ENCODE results near the gene CTNNA2. TPM values are rescaled to one million over a fixed set of nuclear protein-coding genes. Genes with fewer than 3 reads are reported as not detected.

The CTNNA2 gene
- total RNA-seq, 1 experiment from 2014 or later, result 0.02 TPM

DNA sequence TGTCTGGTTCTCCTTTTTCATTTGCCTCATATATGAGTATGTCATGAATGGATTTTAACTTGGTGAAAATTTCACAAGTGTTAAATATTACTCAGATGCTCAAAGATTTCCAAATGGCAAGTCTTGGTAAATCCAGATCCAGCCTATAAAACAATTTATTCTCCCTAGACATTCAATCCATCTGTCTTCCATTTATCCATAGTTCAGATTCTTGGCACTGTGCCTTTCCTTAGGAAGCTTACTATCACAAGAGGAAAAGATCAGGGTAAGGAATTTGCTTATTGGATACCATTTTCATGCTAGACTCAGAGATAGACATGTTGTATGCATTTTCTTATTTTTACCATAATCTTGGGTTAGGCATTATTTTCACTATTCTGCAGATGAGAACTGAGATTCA, 864.2 kb downstream of the CTNNA2 start:
- no peak for DNase-seq (ENCODE audit: low read depth)

DNA sequence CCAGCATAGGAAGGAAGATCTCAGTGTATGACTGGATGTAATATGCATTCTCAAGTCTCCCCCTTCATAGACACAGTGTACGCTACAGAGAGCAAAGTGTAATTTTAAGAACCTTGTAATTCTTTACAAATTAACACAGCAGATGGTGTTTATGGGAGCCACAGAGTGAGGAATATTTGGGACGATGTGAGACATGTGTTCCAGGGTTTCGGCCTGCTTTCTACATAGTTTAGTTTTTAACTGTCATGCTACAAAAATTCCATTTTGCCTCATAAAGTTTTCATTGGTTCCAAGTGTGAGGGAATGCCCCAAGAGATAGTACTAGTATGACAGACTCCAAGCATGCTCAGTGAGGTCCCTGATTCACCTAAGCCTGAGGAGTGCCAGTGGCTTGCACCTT, 867.9 kb downstream of the CTNNA2 start:
- no peak for DNase-seq (ENCODE audit: low read depth)

DNA sequence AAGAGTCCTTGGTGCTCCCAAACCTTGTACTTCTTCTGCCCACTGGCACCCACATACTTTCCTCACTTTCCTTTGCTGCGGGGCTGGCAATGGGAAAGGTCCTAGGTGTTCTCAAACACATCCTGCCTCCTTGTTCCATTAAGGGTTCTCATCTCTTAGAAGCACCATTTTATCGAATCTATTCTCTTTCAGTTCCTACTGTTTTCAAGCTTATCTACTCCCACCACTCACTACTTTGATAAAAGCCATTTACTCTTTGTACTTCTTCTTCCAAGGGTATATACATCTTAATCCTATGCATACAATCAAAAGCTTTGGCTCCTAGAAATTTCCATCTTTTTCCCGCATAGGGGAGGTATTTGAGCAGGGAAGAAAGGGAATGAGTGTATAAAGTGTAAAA, 868.8 kb downstream of the CTNNA2 start:
- DNase-seq (ENCODE audit: low read depth), result no peak

DNA sequence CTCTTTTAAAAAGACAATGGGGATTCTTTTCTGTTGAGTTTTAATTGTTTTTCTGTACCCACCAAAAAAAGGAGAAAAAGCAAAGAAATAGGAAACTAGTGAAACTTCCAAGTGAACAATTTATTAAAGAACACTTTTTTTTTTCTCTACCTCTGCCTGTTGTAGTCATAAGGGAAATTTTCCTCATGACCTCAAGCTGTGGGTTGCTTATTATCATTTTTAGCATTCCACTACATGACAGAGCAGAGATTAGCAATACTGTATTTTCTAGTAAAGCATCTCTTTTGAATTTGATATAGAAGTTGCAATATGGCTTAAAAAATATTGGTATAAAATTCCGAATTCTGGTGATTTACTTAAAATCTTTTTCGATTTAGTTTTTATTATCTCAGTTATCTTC, 879.6 kb downstream of the CTNNA2 start:
- peak; percentile 7 for DNase-seq (ENCODE audit: low read depth)

DNA sequence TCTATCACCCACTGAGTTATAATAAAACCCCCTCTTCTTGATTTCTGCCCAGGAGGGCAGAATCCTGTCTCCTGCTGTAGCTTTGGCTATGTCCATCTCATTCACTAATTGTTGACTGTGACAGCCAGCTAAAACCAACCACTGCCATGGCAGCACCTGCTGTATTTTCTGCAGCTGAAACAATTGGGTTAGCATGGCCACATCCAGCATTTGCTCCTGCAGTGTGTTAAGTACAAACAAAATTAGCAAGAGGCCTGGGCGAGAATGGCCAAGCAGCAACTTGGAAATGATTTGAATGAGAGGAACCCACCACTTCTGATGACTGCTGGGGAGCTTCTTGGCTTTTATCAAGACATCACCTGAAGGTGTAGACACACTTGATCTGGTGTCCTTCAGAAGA, 881.1 kb downstream of the CTNNA2 start:
- DNase-seq (ENCODE audit: low read depth), result no peak

DNA sequence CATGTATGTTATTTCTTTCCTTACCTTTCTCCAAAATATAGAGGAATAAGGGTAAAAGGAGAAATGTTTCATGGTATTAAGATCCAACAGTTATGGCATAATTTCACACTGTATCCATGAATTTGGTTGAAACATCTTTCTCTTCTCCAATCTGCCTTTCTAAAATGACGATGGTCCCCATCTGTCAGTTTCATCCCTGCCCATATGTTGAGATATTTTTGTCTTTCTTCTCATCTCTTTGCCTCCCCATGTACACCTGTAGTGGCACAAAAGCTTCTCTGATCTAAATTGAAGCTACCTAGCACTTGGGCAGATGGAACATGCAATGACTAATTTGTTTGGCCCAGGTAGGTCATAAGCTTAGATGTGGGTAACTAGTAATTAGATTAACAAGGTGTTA, 882.4 kb downstream of the CTNNA2 start:
- no peak for DNase-seq (ENCODE audit: low read depth)

DNA sequence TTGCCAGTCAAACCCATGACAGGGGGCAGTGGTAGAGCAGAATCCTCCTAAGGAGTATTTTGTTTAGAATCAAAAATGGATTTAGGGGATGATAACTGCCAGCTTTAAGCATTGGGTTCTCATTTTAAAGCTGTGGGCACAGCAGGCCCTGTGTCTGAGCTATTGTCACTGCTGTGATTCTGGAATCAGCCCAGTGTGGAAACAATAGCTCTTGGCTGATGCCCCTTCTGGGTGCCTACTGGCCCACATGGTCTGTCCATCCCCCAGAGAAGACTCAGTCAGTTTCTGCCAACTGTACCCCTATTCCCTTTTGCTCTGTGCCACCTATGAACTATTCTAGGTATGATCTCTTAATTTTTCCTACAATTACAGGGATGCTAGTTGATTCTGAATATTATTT, 883.4 kb downstream of the CTNNA2 start:
- DNase-seq (ENCODE audit: low read depth), result no peak

DNA sequence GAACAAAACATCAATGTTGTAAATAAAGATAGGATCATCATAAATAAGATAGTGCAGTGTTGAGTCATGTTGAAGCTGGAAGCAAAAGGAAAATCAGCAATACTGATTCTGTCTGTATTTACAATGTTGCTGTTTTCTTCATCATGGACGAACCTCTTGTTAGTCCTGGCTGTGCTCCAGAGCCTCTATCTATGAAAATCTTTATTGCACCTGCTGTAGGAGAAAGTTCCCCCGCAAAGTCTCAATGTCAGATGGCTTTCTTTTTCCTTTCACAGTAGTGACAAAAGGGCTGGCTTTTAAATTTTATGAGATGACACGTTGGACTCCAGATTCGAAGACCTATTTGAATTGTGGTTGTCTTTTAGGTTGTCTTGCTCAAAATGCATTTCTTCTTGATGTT, 890.2 kb downstream of the CTNNA2 start:
- DNase-seq (ENCODE audit: low read depth), result no peak

DNA sequence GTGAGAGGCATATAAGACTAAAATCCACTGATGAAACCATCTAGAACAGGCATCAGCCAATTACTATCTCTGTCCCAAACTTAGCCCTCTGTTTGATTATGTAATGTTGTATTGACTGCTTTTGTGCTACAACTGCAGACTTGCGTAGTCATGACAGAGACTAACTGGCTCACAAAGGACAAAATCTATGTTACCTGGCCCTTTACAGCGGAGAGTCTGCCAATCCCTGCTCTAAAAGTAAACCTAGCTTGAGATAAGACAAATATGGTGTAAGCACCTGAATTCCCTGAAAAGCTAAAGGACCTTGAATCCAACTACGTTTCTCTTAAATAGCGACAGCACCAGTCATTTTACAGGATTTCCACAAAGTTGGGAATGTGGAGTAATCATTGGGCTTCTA, 894.5 kb downstream of the CTNNA2 start:
- no peak for DNase-seq (ENCODE audit: low read depth)

DNA sequence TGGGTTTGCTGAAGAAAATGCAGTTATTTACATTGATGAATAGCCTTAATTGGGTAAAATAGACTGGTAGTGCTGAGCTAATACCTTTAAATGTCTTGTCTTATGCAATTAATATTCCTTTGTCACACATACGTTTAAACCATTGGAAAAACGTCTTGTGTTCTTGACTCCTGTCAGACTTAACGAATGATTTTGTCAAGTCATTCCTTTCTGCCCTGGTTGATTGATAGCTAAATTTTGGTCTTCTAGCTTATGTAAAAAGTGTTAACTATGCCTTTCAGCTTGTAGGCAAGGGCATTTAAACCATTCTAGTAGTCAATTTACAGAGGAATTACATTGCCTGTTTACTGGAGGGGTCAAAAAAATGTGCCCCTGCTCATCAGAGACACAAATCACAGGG, 897.5 kb downstream of the CTNNA2 start:
- no peak for DNase-seq (ENCODE audit: low read depth)

DNA sequence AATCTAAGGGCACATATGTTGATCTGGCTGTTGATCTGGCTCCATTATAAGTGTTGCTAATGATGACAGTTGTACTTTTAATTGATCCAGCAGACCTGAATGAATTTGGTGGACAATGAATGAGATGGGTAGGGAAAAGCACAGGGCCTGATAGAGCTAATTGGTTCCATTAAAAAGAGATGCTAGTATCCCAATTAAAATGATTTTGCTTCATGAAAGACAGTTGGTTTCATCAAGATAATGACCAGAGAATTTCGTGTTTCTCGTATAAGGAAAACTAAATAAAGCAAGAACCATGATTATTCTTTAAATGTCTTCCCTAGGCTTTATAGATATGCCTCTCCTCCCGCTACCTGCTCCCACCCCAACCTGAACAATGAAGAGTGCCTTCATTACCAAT, 900.3 kb downstream of the CTNNA2 start:
- DNase-seq (ENCODE audit: low read depth), result no peak

DNA sequence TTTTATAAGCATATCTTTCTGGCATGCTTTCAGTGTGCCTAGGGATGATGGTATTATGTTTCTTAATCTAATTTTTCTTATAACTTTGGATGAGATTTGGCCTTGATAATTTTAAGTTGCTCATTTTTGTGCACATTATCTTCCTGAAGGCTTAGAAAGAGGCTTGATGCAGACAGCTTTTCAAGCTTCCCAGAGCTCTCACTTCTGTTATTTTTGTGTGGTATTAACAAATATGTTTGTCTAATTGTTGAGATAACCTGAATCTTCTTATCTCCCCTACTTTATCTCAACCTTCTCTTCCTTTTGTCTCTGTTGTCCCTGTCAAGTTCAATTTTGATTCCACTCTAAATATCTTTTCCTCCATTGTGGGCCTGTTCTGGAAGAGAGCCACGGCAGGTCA, 904.9 kb downstream of the CTNNA2 start:
- DNase-seq (ENCODE audit: low read depth), result no peak

DNA sequence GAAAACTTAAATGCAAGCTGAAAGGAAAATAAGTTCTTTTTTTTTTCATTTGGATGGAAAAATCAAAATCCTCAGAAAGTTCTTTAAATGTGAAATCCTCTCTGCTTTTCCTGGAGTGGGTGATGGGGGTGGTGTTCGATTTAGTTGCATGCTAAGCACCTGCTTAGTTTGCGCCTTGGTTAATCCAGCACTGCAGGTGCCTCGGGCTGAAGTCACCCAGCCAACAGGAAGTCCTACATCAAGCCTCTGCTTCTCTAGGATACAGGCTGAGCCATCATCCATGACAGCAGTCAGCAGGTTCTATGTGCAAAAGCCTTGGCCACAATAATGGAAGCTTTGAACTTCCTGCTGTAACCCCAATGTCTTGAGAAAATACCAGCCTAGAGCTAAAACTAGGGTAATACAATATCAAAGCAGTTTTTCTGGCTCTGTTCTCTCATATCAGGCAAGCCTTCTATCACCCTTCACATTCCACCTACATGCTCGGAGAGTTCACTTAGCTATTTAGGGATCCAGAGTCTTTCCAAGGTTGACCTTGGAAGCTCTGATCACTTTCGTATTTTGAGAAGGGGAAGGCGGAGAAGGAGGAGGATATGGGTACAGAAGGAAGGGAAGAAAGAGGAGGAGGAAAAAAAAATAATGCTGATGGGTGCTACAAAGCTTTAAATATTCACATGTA, 907.8 kb downstream of the CTNNA2 start:
- no peak for DNase-seq (ENCODE audit: low read depth)

DNA sequence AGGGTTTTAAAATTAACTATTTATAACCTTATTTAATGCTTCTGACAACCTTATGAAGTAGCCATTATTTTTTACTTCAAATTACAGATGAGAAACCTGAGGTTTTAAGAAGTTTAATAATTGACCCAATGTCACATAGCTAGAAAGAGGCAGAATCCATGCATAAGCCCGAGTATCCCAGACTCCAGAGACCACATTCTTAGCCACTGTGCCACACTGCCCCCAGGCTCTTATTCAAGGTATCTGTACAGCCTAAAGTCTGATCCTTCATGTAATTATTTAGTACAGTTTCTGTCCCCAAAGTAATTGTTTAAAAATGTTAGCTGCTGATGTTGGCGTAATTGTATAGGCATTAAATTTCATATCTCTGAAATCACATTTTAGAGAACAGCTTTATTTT, 916.4 kb downstream of the CTNNA2 start:
- DNase-seq (ENCODE audit: low read depth), result no peak

DNA sequence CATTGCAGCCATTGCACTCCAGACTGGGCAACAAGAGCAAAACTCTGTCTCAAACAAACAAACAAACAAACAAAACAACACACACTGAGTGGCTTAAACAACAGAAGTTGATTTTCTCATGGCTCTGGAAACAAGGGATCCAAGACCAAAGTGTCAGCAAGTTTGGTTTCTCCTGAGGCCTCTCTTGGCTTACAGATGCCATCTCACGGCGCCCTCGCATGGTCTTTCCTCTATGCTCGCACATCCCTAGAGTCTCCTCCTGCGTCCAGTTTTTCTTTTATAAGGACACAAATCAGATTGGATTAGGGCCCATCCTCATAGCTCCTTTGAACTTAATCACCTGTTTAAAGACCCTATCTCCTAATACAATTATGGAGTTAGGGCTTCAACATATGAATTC, 925.1 kb downstream of the CTNNA2 start:
- DNase-seq (ENCODE audit: low read depth), result no peak

DNA sequence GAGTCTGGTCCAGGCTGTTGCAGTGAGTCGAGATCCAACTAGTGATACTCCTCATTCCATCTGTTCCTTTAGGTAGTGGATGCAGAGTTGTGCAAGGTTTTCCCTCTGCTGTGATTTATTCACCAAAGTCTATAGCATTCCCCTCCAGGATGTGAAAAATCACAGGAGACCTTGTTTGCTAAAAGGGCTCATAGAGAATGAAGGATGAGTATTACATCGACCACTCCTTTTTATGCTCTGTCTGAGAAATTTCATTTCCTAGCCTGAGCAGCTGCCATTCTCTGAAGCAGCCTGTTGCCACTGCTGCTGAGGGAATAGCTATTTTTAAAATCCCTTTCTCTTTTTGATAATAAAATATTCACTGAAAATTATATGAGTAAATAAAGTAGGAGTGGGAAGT, 925.8 kb downstream of the CTNNA2 start:
- no peak for DNase-seq (ENCODE audit: low read depth)

DNA sequence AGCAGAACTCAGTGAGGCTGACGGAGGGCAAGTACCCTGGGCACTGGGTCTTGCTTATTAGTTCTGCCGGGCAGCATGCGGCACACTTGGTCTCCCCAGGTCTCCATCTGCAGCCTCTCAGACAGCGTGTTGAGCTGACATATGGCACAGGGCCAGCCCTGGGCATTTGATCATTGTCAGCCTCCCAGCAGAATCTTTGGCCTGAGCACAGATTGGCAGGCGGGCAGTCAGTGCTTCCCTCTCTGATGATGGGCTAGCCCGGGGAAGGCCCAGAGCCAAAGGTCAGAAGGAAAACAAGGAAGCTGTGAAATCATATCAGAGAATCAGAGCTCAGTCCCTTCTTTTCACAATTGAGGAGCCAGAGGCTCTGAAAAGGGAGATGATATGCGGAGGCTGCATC, 941.8 kb downstream of the CTNNA2 start:
- no peak for DNase-seq (ENCODE audit: low read depth)

DNA sequence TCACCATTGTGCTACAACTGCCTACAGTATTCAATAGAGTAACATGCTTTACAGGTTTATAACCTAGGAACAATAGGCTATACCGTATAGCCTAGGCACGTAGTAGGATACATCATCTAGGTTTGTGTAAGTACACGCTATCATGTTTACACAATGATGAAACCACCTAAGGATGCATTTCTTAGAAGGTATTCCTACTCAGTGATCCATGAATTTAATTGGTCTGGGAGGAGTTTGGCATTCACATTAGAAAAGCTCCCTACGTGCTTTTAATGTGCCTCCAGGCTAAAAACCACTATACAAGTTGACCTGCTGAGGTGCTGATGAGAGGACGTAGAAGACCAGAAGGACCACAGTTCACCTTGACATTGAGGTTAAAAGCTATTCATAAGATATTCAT, 946.2 kb downstream of the CTNNA2 start:
- DNase-seq (ENCODE audit: low read depth), result peak; percentile 9

DNA sequence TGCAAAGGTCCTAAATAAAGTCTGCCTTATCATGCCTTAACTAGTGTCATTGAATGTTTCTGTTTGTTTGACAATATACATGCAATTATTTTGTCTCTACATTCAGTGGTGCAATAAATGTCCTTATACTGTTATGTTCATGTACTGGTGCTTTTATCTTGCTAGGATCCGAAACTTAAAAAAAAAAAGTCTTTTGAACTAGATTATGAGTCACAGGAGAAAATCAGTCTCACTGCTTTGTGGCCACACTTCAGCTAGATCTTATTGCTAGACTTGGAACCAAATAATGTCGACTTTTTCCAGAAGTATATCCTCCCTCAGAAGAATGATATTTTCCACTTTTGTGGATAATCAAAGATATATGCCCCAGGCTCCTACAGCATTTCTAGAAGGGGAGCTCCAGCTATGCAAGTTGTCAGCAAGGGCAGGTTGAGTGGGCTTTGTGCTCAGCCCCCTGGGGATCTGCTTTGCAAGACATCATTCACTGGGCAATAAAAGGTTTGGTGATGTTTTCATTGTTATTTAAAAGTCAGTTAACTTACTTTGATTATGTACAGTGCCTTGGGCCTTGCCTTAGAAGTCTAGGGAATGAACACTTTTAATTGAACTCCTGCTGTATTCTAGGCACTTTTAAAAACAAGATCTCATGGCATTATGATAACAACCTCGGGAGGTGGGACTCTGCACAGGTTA, 948.8 kb downstream of the CTNNA2 start:
- peak; percentile 4 for DNase-seq (ENCODE audit: low read depth)

DNA sequence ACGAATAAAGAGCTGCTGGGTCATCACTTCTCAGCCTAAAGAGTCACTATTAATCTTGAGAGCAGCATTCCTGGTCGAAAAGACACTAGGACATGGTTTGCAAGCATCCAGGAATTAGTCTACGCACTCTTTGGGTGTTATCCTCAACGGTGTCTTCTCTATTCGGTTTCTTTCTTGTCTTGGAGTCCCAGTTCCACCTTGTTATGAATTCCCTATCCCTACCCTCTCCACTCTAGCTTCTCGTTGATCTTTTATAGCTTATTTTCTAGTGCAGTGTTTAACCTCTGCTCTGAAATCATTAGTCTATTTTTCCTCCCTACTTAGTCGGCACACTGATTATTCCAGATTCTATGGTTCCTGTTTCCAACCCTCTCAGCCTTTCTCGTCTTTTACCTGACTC, 949.8 kb downstream of the CTNNA2 start:
- no peak for DNase-seq (ENCODE audit: low read depth)

DNA sequence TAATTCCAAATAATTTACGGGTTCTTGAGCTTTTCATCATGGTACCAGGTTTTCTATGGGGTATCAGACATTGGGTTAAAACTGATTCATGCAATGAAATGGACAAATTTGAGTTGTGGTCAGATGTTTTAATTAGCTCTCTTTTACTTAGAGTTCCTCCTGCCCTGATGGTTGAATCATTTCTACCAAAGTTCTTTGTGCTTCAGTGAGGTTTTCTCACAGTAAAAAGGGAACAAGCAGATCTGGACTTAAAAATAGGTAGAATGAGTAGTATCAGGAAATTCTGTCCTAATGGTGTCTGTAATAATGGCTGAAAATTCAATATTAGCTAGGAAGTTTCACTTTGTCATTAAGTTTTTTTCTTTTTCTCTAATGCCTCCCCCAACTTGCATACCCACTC, 951.4 kb downstream of the CTNNA2 start:
- DNase-seq (ENCODE audit: low read depth), result no peak

DNA sequence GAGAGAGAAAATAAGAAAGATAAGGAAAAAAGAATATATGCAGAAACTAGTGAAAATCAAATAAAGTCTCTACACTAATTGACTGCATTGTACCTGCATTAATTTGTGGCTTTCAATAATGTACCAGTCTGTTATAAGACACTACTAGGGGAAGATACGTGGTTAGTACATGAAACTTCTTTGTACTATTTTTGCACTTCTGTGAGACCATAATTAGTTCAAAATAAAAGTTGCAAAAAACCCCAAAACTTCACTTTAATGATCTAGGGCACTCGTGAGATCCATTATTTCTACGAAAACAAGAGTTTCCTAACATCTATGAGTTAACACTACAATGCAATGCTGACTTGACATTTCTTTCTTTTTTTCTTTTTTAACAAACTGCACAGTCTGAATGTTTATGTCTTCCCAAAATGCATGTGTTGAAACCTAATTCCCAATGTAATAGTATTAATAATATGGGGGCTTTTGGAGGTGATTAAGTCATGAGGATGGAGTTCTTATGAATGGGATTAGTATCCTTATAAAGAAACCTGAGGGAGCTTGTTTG, 954.5 kb downstream of the CTNNA2 start:
- DNase-seq (ENCODE audit: low read depth), result no peak

DNA sequence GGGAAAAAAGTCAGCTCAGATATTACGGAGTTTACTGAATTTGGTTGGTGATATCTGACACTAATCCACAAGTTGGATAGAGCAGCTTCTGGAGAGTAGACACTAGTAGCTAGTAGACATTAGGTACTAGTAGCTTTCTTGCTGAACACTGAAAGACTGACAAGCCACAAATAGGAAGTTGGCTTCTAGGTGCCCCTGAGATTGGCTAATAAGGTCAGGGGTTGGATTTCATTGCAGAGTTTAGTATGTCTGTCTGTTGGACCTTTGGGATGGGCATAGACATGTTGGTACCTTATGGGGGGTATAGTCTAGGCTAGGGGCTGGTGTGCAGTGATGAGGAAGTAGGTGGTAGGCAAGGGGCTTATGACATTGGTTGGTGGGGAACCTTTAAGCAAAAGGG, 956.6 kb downstream of the CTNNA2 start:
- DNase-seq (ENCODE audit: low read depth), result no peak

DNA sequence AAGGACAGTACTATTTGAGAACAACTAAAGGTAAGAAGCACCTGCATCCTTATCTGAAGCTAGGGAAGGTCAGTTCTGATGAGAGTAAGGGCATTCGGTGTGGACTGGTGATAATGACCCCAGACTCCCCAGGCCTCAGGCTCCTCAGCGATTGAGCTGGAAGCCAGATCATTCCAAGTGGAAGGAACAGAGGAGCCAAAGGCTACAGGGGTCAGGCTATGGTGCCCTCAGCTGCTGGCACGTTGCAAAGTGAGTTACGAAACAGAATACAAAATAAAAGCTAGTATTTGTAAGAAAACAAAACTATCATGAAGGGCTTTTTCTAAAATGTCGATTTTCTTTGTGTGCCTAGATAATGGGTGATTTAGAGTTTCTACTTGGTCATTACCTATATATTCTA, 960.2 kb downstream of the CTNNA2 start:
- no peak for DNase-seq (ENCODE audit: low read depth)

Data from M059J (cell line).